Superior temporal gyrus (tissue), 1 donor: Measurements from ENCODE around the gene LIPC.

Experiments used
- DNase-seq: peaks from one replicate; pipeline ENCODE4 v3.0.0-alpha.2; 2016; ENCODE audit errors: extremely low spot score

The LIPC gene

GRCh38 chr15:58431221-58432149, at the start of gene LIPC:
Gene LIPC (plus strand): TSS chr15:58431991. CDS start chr15:58432033, 42 bp downstream.
- DNase-seq: no peak

- no peak for DNase-seq
These were observed 47.9 kb upstream of the LIPC start for GRCh38 chr15:58383876-58384275.

GRCh38 chr15:58384667-58385066, 47.1 kb upstream of the LIPC start:
- DNase-seq: no peak

GRCh38 chr15:58386081-58386480, 45.7 kb upstream of the LIPC start:
- DNase-seq: no peak

- DNase-seq: no peak
These were observed 45.1 kb upstream of the LIPC start for GRCh38 chr15:58386641-58387040.

- DNase-seq: no peak
These were observed 44.7 kb upstream of the LIPC start for GRCh38 chr15:58387130-58387529.

GRCh38 chr15:58388211-58388610, 43.6 kb upstream of the LIPC start:
- no peak for DNase-seq

- no peak for DNase-seq
These were observed 41.7 kb upstream of the LIPC start for GRCh38 chr15:58390118-58390517.

- no peak for DNase-seq
These were observed 41.1 kb upstream of the LIPC start for GRCh38 chr15:58390655-58391054.

GRCh38 chr15:58391088-58391487, 40.7 kb upstream of the LIPC start:
- no peak for DNase-seq

- DNase-seq: no peak
These were observed 39.6 kb upstream of the LIPC start for GRCh38 chr15:58392141-58392540.

- no peak for DNase-seq
These were observed 39.1 kb upstream of the LIPC start for GRCh38 chr15:58392611-58393161.

GRCh38 chr15:58393241-58393662, 38.5 kb upstream of the LIPC start:
- no peak for DNase-seq

GRCh38 chr15:58396181-58396580, 35.6 kb upstream of the LIPC start:
- DNase-seq: no peak

GRCh38 chr15:58398071-58398470, 33.7 kb upstream of the LIPC start:
- DNase-seq: no peak

- no peak for DNase-seq
These were observed 33.1 kb upstream of the LIPC start for GRCh38 chr15:58398643-58399042.

- no peak for DNase-seq
These were observed 32.1 kb upstream of the LIPC start for GRCh38 chr15:58399739-58400138.

GRCh38 chr15:58401276-58401675, 30.5 kb upstream of the LIPC start:
- DNase-seq: no peak

GRCh38 chr15:58401991-58402649, 29.7 kb upstream of the LIPC start:
- no peak for DNase-seq

- no peak for DNase-seq
These were observed 28.2 kb upstream of the LIPC start for GRCh38 chr15:58403581-58403980.

- DNase-seq: no peak
These were observed 27.8 kb upstream of the LIPC start for GRCh38 chr15:58404020-58404419.

- DNase-seq: no peak
These were observed 27.1 kb upstream of the LIPC start for GRCh38 chr15:58404722-58405121.

GRCh38 chr15:58405865-58406264, 25.9 kb upstream of the LIPC start:
- no peak for DNase-seq
